ENCODE measurements around the gene OSBP2. TPM values are rescaled to one million over a fixed set of nuclear protein-coding genes. Genes with fewer than 3 reads are reported as not detected.

Gene OSBP2
- total and polyA plus RNA-seq, 5 donors, result 4.1 to 12.3 (median 7.8) TPM

GRCh38 chr22:30826670-30827355 is 132.1 kb downstream of the OSBP2 start:
- no peaks in the 10 kb centered on the region for H3K27me3 ChIP-seq (ENCODE audit: control insufficient read depth, insufficient read depth)
- intact Hi-C loops (cut with DNase I), result no loop called here
- no peak overlapping the region for H3K27ac ChIP-seq (ENCODE audit: low read length)
- DNase-seq (no peak), ATAC-seq (no peak)
- no peaks in the 10 kb centered on the region for H3K9me3 ChIP-seq (ENCODE audit: control insufficient read depth, low read length)
- WGBS, result 85% methylated on average over 4 of the region's 4 CpGs
- no peak overlapping the region for H3K4me3 ChIP-seq (ENCODE audit: low read length)
- H3K4me1 ChIP-seq (ENCODE audit: control insufficient read depth, insufficient read depth, low read length), result peaks cover 3% of the 10 kb centered on the region

GRCh38 chr22:30827646-30828045 is 133.0 kb downstream of the OSBP2 start:
- no peak for ATAC-seq
- intact Hi-C loops (cut with DNase I), result no loop called here
- WGBS, result 87% methylated on average over 6 of the region's 6 CpGs
- no peaks in the 10 kb centered on the region for H3K27me3 ChIP-seq (ENCODE audit: control insufficient read depth, insufficient read depth)
- H3K27ac ChIP-seq (ENCODE audit: low read length), result no peak overlapping the region
- H3K9me3 ChIP-seq (ENCODE audit: control insufficient read depth, low read length), result no peaks in the 10 kb centered on the region
- DNase-seq, result no peak
- H3K4me3 ChIP-seq (ENCODE audit: low read length), result no peak overlapping the region
- peaks cover 3% of the 10 kb centered on the region for H3K4me1 ChIP-seq (ENCODE audit: control insufficient read depth, insufficient read depth, low read length)

- DNase-seq (no peak), ATAC-seq (no peak)
- Histone ChIP-seq H3K9me3 (ENCODE audit: control insufficient read depth, low read length) (no peaks in the 10 kb centered on the region), H3K27me3 (ENCODE audit: control insufficient read depth, insufficient read depth) (no peaks in the 10 kb centered on the region), H3K27ac (ENCODE audit: low read length) (no peak overlapping the region), H3K4me1 (ENCODE audit: control insufficient read depth, insufficient read depth, low read length) (peaks cover 3% of the 10 kb centered on the region), H3K4me3 (ENCODE audit: low read length) (no peak overlapping the region)
- 90% methylated on average over 14 of the region's 14 CpGs for WGBS
- intact Hi-C loops (cut with DNase I), result no loop called here
These were observed 133.8 kb downstream of the OSBP2 start for GRCh38 chr22:30828187-30829155.

- peaks cover 3% of the 10 kb centered on the region for H3K4me1 ChIP-seq (ENCODE audit: control insufficient read depth, insufficient read depth, low read length)
- no peak overlapping the region for H3K27ac ChIP-seq (ENCODE audit: low read length)
- no peak overlapping the region for H3K4me3 ChIP-seq (ENCODE audit: low read length)
- intact Hi-C loops (cut with DNase I), result no loop called here
- H3K9me3 ChIP-seq (ENCODE audit: control insufficient read depth, low read length), result no peaks in the 10 kb centered on the region
- DNase-seq, result no peak
- ATAC-seq, result no peak
- 66% methylated on average over 12 of the region's 12 CpGs for WGBS
- no peaks in the 10 kb centered on the region for H3K27me3 ChIP-seq (ENCODE audit: control insufficient read depth, insufficient read depth)
These were observed 135.4 kb downstream of the OSBP2 start for GRCh38 chr22:30829901-30830550.

- intact Hi-C loops (cut with DNase I), result no loop called here
- peaks cover 3% of the 10 kb centered on the region for H3K4me1 ChIP-seq (ENCODE audit: control insufficient read depth, insufficient read depth, low read length)
- no peak overlapping the region for H3K27ac ChIP-seq (ENCODE audit: low read length)
- peak; percentile 43 to 84 for ATAC-seq
- no peaks in the 10 kb centered on the region for H3K9me3 ChIP-seq (ENCODE audit: control insufficient read depth, low read length)
- no peak for DNase-seq
- H3K27me3 ChIP-seq (ENCODE audit: control insufficient read depth, insufficient read depth), result no peaks in the 10 kb centered on the region
- 25% methylated on average over 7 of the region's 7 CpGs for WGBS
- H3K4me3 ChIP-seq (ENCODE audit: low read length), result no peak overlapping the region
These were observed 136.2 kb downstream of the OSBP2 start for GRCh38 chr22:30830907-30831306.

- H3K4me3 ChIP-seq (ENCODE audit: low read length), result no peak overlapping the region
- H3K27me3 ChIP-seq (ENCODE audit: control insufficient read depth, insufficient read depth), result no peaks in the 10 kb centered on the region
- no peaks in the 10 kb centered on the region for H3K9me3 ChIP-seq (ENCODE audit: control insufficient read depth, low read length)
- no peak for DNase-seq
- 95% methylated on average over 6 of the region's 6 CpGs for WGBS
- ATAC-seq, result no peak
- intact Hi-C loops (cut with DNase I), result no loop called here
- no peak overlapping the region for H3K27ac ChIP-seq (ENCODE audit: low read length)
- peaks cover 3% of the 10 kb centered on the region for H3K4me1 ChIP-seq (ENCODE audit: control insufficient read depth, insufficient read depth, low read length)
These were observed 137.8 kb downstream of the OSBP2 start for GRCh38 chr22:30832407-30832987.

- Histone ChIP-seq H3K4me1 (ENCODE audit: control insufficient read depth, insufficient read depth, low read length) (peaks cover 3% of the 10 kb centered on the region), H3K9me3 (ENCODE audit: control insufficient read depth, low read length) (no peaks in the 10 kb centered on the region), H3K27me3 (ENCODE audit: control insufficient read depth, insufficient read depth) (no peaks in the 10 kb centered on the region), H3K4me3 (ENCODE audit: low read length) (no peak overlapping the region), H3K27ac (ENCODE audit: low read length) (no peak overlapping the region)
- no peak for ATAC-seq
- intact Hi-C loops (cut with DNase I), result no loop called here
- 87% methylated on average over 2 of the region's 2 CpGs for WGBS
- no peak for DNase-seq
These were observed 138.6 kb downstream of the OSBP2 start for GRCh38 chr22:30833322-30833721.

- H3K9me3 ChIP-seq (ENCODE audit: control insufficient read depth, low read length), result no peaks in the 10 kb centered on the region
- WGBS, result 69% methylated on average over 6 of the region's 6 CpGs
- ATAC-seq (no peak), DNase-seq (no peak)
- no peak overlapping the region for H3K27ac ChIP-seq (ENCODE audit: low read length)
- H3K4me3 ChIP-seq (ENCODE audit: low read length), result no peak overlapping the region
- no peaks in the 10 kb centered on the region for H3K4me1 ChIP-seq (ENCODE audit: control insufficient read depth, insufficient read depth, low read length)
- intact Hi-C loops (cut with DNase I), result no loop called here
- no peaks in the 10 kb centered on the region for H3K27me3 ChIP-seq (ENCODE audit: control insufficient read depth, insufficient read depth)
These were observed 142.9 kb downstream of the OSBP2 start for GRCh38 chr22:30837531-30837930.

GRCh38 chr22:30838111-30838510 is 143.4 kb downstream of the OSBP2 start:
- ATAC-seq (no peak), DNase-seq (no peak)
- Histone ChIP-seq H3K27me3 (ENCODE audit: control insufficient read depth, insufficient read depth) (no peaks in the 10 kb centered on the region), H3K27ac (ENCODE audit: low read length) (no peak overlapping the region), H3K4me1 (ENCODE audit: control insufficient read depth, insufficient read depth, low read length) (no peaks in the 10 kb centered on the region), H3K9me3 (ENCODE audit: control insufficient read depth, low read length) (no peaks in the 10 kb centered on the region), H3K4me3 (ENCODE audit: low read length) (no peak overlapping the region)
- intact Hi-C loops (cut with DNase I), result no loop called here
- WGBS, result 76% methylated on average over 3 of the region's 3 CpGs

GRCh38 chr22:30841273-30841672 is 146.6 kb downstream of the OSBP2 start:
- no peak overlapping the region for H3K4me3 ChIP-seq (ENCODE audit: low read length)
- H3K9me3 ChIP-seq (ENCODE audit: control insufficient read depth, low read length), result no peaks in the 10 kb centered on the region
- no peak for DNase-seq
- WGBS, result 87% methylated on average over 5 of the region's 5 CpGs
- intact Hi-C loops (cut with DNase I), result no loop called here
- no peak overlapping the region for H3K27ac ChIP-seq (ENCODE audit: low read length)
- no peaks in the 10 kb centered on the region for H3K27me3 ChIP-seq (ENCODE audit: control insufficient read depth, insufficient read depth)
- H3K4me1 ChIP-seq (ENCODE audit: control insufficient read depth, insufficient read depth, low read length), result no peaks in the 10 kb centered on the region
- ATAC-seq, result no peak

- no peaks in the 10 kb centered on the region for H3K4me1 ChIP-seq (ENCODE audit: control insufficient read depth, insufficient read depth, low read length)
- no peak overlapping the region for H3K27ac ChIP-seq (ENCODE audit: low read length)
- no peaks in the 10 kb centered on the region for H3K9me3 ChIP-seq (ENCODE audit: control insufficient read depth, low read length)
- DNase-seq (no peak), ATAC-seq (no peak)
- H3K4me3 ChIP-seq (ENCODE audit: low read length), result no peak overlapping the region
- H3K27me3 ChIP-seq (ENCODE audit: control insufficient read depth, insufficient read depth), result no peaks in the 10 kb centered on the region
- intact Hi-C loops (cut with DNase I), result no loop called here
- WGBS, result 75% methylated on average over 4 of the region's 4 CpGs
These were observed 148.6 kb downstream of the OSBP2 start for GRCh38 chr22:30843245-30843644.

All from right cardiac atrium (tissue), 5 donors.